Fibroblast of pulmonary artery (primary cell): ENCODE measurements around the gene ZNF732.
"Not testable (repeated sequence)": the region's sequence is repeated elsewhere in the genome, so short reads cannot be mapped to it uniquely, and the experiment has no call there.

Source experiments
- DNase-seq: peaks from one replicate; pipeline ENCODE4 v3.0.0-alpha.2; 2010; ENCODE audit warnings: low read depth
- H3K4me3 ChIP-seq: replicated peaks from 2 replicates; pipeline ENCODE4 v1.5.1; 2011; ENCODE audit warnings: low read depth, mild to moderate bottlenecking, control low read depth, low read length, moderate library complexity
- CTCF ChIP-seq: IDR thresholded peaks from 2 replicates; pipeline ENCODE4 v1.5.1; 2011; ENCODE audit warnings: mild to moderate bottlenecking, control low read depth, low read length, inconsistent platforms; ENCODE audit errors: missing control alignments

ZNF732 gene

GRCh38 chr4:336099-336892, 31.0 kb upstream of the ZNF732 start:
- DNase-seq, result no peak
- peak overlapping the region; percentile 85 for H3K4me3 ChIP-seq
- no peak for TF ChIP-seq CTCF

GRCh38 chr4:335515-335914, 30.2 kb upstream of the ZNF732 start:
- H3K4me3 ChIP-seq, result no peak overlapping the region
- TF ChIP-seq CTCF, result no peak

GRCh38 chr4:328729-329128, 23.5 kb upstream of the ZNF732 start:
- DNase-seq, result no peak
- TF ChIP-seq CTCF, result no peak
- no peak overlapping the region for H3K4me3 ChIP-seq

More at GRCh38 chr4:335515-335914, 30.2 kb upstream of the ZNF732 start:
- DNase-seq, result no peak

- no peak overlapping the region for H3K4me3 ChIP-seq
- TF ChIP-seq CTCF, result no peak
- DNase-seq, result no peak
Observed at GRCh38 chr4:314296-314903, 9.1 kb upstream of the ZNF732 start.

GRCh38 chr4:309807-310206, 4.5 kb upstream of the ZNF732 start:
- no peak for TF ChIP-seq CTCF
- no peak overlapping the region for H3K4me3 ChIP-seq
- DNase-seq, result no peak

- DNase-seq, result no peak
- TF ChIP-seq CTCF, result no peak
- no peak overlapping the region for H3K4me3 ChIP-seq
Observed at GRCh38 chr4:306551-306961, 1.3 kb upstream of the ZNF732 start.

GRCh38 chr4:304516-304915, 758 bp downstream of the ZNF732 start:
- H3K4me3 ChIP-seq, result peak overlapping the region; percentile 53
- DNase-seq, result not testable (repeated sequence)
